ENCODE measurements around the gene TMEM184A. TPM values are rescaled to one million over a fixed set of nuclear protein-coding genes. Genes with fewer than 3 reads are reported as not detected.

TMEM184A gene
- total and polyA plus RNA-seq, 2 of the 8 experiments (the other 6 are each of a cell fraction or from before 2014, with no cell fraction given) = 1.8 to 2.1 TPM

GRCh38 chr7:1566687-1567048, 10.7 kb upstream of the TMEM184A start (continued):
- TF ChIP-seq SRF (IDR thresholded peaks at IDR 0.05; ENCODE audit: low read depth, low read length) (no peak), CHD1 (IDR thresholded peaks at IDR 0.05; ENCODE audit: low read depth, low read length) (no peak), EGR1 (IDR thresholded peaks at IDR 0.05; ENCODE audit: borderline replicate concordance, low read depth, low read length) (no peak), CHD7 (IDR thresholded peaks at IDR 0.05; ENCODE audit: insufficient replicate concordance, low read length) (no peak), JUND (IDR thresholded peaks at IDR 0.05; ENCODE audit: low read length) (no peak), RFX5 (IDR thresholded peaks at IDR 0.05; ENCODE audit: borderline replicate concordance, low read depth, low read length) (no peak), CEBPB (IDR thresholded peaks at IDR 0.05; ENCODE audit: low read depth, low read length) (no peak), CTBP2 (IDR thresholded peaks at IDR 0.05; ENCODE audit: borderline replicate concordance, insufficient read depth, insufficient read length, low read length) (no peak), NANOG (IDR thresholded peaks at IDR 0.05; ENCODE audit: insufficient read depth, low read depth, low read length, poor library complexity, severe bottlenecking) (no peak)
